HepG2 (cell line): Measurements from ENCODE around the gene TTF2. TPM values are rescaled to one million over a fixed set of nuclear protein-coding genes. Genes with fewer than 3 reads are reported as not detected.

Experiments
- AGO1 ChIP-seq: fragments of 200-400 bp; formaldehyde crosslinking; IDR thresholded peaks from 2 replicates; pipeline ENCODE4 v1.6.1; 2017; ENCODE audit warnings: mild to moderate bottlenecking, low read depth, low read length, moderate library complexity; ENCODE audit not compliant: poor library complexity, severe bottlenecking
- CEBPG ChIP-seq: IDR thresholded peaks from 2 replicates; pipeline ENCODE4 v1.6.1; 2016
- HMGA1 ChIP-seq: sonication (generic); formaldehyde crosslinking; conservative IDR thresholded peaks from 2 replicates; pipeline ENCODE4 v1.4.0; 2020; ENCODE audit warnings: missing genetic modification reagents
- KDM5A ChIP-seq: fragments of 200-600 bp; sonication (generic); IDR thresholded peaks from 2 replicates; pipeline ENCODE4 v1.7.0; 2018; ENCODE audit warnings: antibody characterized with exemption, mild to moderate bottlenecking, low read length, borderline replicate concordance
- KLF11 ChIP-seq: IDR thresholded peaks from 2 replicates; pipeline ENCODE4 v1.6.1; 2016; ENCODE audit warnings: missing compliant biosample characterization
- KMT2A ChIP-seq: sonication (generic); formaldehyde crosslinking; IDR thresholded peaks from 2 replicates; pipeline ENCODE4 v1.4.0; 2020; ENCODE audit warnings: missing genetic modification reagents
- MEIS1 ChIP-seq: sonication (generic); formaldehyde crosslinking; IDR thresholded peaks from 2 replicates; pipeline ENCODE4 v1.9.0; 2021; ENCODE audit warnings: mild to moderate bottlenecking, missing genetic modification reagents, moderate library complexity, borderline replicate concordance
- MTF1 ChIP-seq: sonication (generic); formaldehyde crosslinking; IDR thresholded peaks from 2 replicates; pipeline ENCODE4 v1.5.0; 2020; ENCODE audit warnings: missing genetic modification reagents
- PHB2 ChIP-seq: fragments of 450-650 bp; IDR thresholded peaks from 2 replicates; pipeline ENCODE4 v1.6.1; 2018; ENCODE audit not compliant: partially characterized antibody
- PHF5A ChIP-seq: IDR thresholded peaks from one replicate; pipeline ENCODE4 v1.6.1; 2018; ENCODE audit warnings: low read depth, missing genetic modification reagents; ENCODE audit not compliant: unreplicated experiment
- RBAK ChIP-seq: sonication (generic); formaldehyde crosslinking; IDR thresholded peaks from 2 replicates; pipeline ENCODE4 v1.5.1; 2020; ENCODE audit warnings: mild to moderate bottlenecking, missing genetic modification reagents
- RCOR2 ChIP-seq: IDR thresholded peaks from 2 replicates; pipeline ENCODE4 v1.6.1; 2016; ENCODE audit warnings: missing biosample characterization, missing genetic modification reagents
- SMYD3 ChIP-seq: sonication (generic); formaldehyde crosslinking; IDR thresholded peaks from 2 replicates; pipeline ENCODE4 v1.8.1; 2023; ENCODE audit warnings: mild to moderate bottlenecking, missing genetic modification reagents
- TAF1 ChIP-seq: sonication (generic); formaldehyde crosslinking; IDR thresholded peaks from 2 replicates; pipeline ENCODE4 v1.4.0; 2020; ENCODE audit warnings: missing genetic modification reagents
- YY1 ChIP-seq: IDR thresholded peaks from 2 replicates; pipeline ENCODE4 v1.6.1; 2011; ENCODE audit warnings: low read length, low read depth, moderate library complexity, mild to moderate bottlenecking; ENCODE audit not compliant: insufficient read depth, insufficient replicate concordance
- ZFP90 ChIP-seq: sonication (generic); formaldehyde crosslinking; IDR thresholded peaks from 2 replicates; pipeline ENCODE4 v1.8.0; 2022; ENCODE audit warnings: missing genetic modification reagents, mild to moderate bottlenecking, inconsistent platforms, borderline replicate concordance
- ZNF274 ChIP-seq: sonication (generic); formaldehyde crosslinking; IDR thresholded peaks from 2 replicates; pipeline ENCODE4 v1.5.1; 2020; ENCODE audit warnings: mild to moderate bottlenecking, missing genetic modification reagents
- ZNF432 ChIP-seq: sonication (generic); formaldehyde crosslinking; IDR thresholded peaks from 2 replicates; pipeline ENCODE4 v1.5.0; 2020; ENCODE audit warnings: missing genetic modification reagents, mild to moderate bottlenecking, borderline replicate concordance
- ZNF501 ChIP-seq: sonication (generic); formaldehyde crosslinking; IDR thresholded peaks from 2 replicates; pipeline ENCODE4 v1.5.1; 2020; ENCODE audit warnings: mild to moderate bottlenecking, moderate library complexity, missing genetic modification reagents
- ZNF703 ChIP-seq: sonication (generic); formaldehyde crosslinking; IDR thresholded peaks from 2 replicates; pipeline ENCODE4 v1.5.1; 2020; ENCODE audit warnings: missing genetic modification reagents, mild to moderate bottlenecking, moderate library complexity, borderline replicate concordance
- ZNF776 ChIP-seq: sonication (generic); formaldehyde crosslinking; IDR thresholded peaks from 2 replicates; pipeline ENCODE4 v1.4.0; 2020; ENCODE audit warnings: mild to moderate bottlenecking, missing genetic modification reagents
- ZNF788 ChIP-seq: sonication (generic); formaldehyde crosslinking; IDR thresholded peaks from 2 replicates; pipeline ENCODE4 v1.5.0; 2020; ENCODE audit warnings: mild to moderate bottlenecking, missing genetic modification reagents, borderline replicate concordance
- ZNF83 ChIP-seq: sonication (generic); formaldehyde crosslinking; IDR thresholded peaks from 2 replicates; pipeline ENCODE4 v1.4.0; 2020; ENCODE audit warnings: missing genetic modification reagents, mild to moderate bottlenecking, borderline replicate concordance
- polyA plus RNA-seq, 8 experiments: library from polyadenylated mRNA; depleted of rRNA in 3 of 8; stranded (reverse) in 7 of 8; unstranded in 1 of 8; fragments of >200 nt; fragmentation: Illumina TruSeq in 4 of 8; extraction: Trizol in 4 of 8; gene quantifications; 2 replicates each; pipeline versions ENCODE4 v1.2.1 to v1.2.3, GENCODE V29; 2011 to 2016; ENCODE audit warnings: low read depth in 4 of 8, missing spikeins in 1 of 8, mixed read lengths in 1 of 8; ENCODE audit not compliant: insufficient read depth in 1 of 8
- total RNA-seq, 5 experiments: library from RNA; depleted of rRNA; stranded (reverse); fragments of >200 nt; fragmentation: Illumina TruSeq; extraction: Trizol; gene quantifications; 2 replicates each; pipeline ENCODE4 v1.2.3, GENCODE V29; 2016; ENCODE audit warnings: low read depth in 1 of 5
- TF ChIP-seq, protein P1 (sequence below): sonication (generic); formaldehyde crosslinking; IDR thresholded peaks from 2 replicates; pipeline ENCODE4 v1.4.0; 2020; ENCODE audit warnings: missing genetic modification reagents, borderline replicate concordance
- TF ChIP-seq, protein P2 (sequence below): sonication (generic); formaldehyde crosslinking; IDR thresholded peaks from 2 replicates; pipeline ENCODE4 v1.8.0; 2022; ENCODE audit warnings: missing genetic modification reagents, mild to moderate bottlenecking, inconsistent platforms, borderline replicate concordance
- TF ChIP-seq, protein P3 (sequence below): sonication (generic); formaldehyde crosslinking; IDR thresholded peaks from 2 replicates; pipeline ENCODE4 v1.8.1; 2023; ENCODE audit warnings: mild to moderate bottlenecking, missing genetic modification reagents, borderline replicate concordance

TTF2 gene
- total and polyA plus RNA-seq, 2 of the 13 experiments (the other 11 are each of a cell fraction or from before 2014, with no cell fraction given), result 12.8 to 48.9 TPM

DNA sequence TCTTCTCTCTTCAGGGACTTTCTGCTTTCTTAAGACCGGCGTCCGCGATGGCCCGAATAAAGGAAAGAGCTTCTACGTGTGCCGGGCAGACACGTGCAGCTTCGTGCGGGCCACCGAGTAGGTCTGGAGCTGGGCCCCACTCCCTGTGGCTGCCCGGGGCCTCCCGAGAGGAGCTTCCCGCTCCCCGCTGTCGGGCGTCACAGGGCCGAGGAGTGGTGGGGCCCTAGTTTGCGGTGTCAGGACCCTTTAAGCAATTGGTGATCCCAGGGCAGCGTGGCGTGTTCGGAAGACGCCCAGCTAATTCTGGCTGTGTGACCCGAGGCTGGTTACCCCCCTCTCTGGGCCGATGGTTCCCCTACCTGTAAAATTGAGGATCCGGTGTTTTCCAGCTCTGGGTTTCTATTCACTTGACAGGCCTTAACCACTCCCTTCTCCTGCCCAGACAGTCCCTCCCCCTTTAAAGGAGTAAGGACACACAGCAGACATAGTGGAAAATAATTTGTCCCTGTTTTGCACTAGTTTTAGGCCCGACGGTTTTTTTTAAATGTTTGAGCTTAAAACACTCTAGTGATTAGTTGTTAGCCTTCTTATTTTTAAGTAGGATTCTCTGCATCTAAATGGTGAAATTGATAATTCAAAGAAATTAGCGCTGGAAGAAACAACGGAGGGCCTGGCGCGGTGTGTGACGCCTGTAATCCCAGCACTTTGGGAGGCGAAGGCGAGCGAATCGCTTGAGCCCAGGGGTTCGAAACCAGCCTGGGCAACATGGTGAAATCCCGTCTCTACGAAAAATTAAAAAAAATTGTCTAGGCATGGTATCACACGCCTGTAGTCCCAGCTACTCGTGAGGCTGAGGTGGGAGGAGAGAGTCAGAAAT is 553 bp downstream of the TTF2 start (continued):
- TF ChIP-seq ZNF501 (CRISPR knock-in tag) (no peak; the same call in 1 of the 2 replicates), RBAK (CRISPR knock-in tag) (no peak), ZNF788 (CRISPR knock-in tag) (no peak), AGO1 (no peak), ZNF83 (no peak), CEBPG (no peak), ZNF432 (CRISPR knock-in tag) (no peak), HMGA1 (CRISPR knock-in tag) (no peak), SMYD3 (no peak), ZNF274 (CRISPR knock-in tag) (no peak), MTF1 (CRISPR knock-in tag) (no peak; the same call in 1 of the 2 replicates), PHF5A (CRISPR knock-in tag) (no peak), YY1 (no peak), ZFP90 (CRISPR knock-in tag) (no peak), ZNF776 (CRISPR knock-in tag) (no peak), KDM5A (peak; percentile 24; the same call in 1 of the 2 replicates), KMT2A (CRISPR knock-in tag) (no peak), TAF1 (CRISPR knock-in tag) (no peak), ZNF703 (peak; percentile 27; the same call in 1 of the 2 replicates), MEIS1 (no peak), RCOR2 (CRISPR knock-in tag) (no peak), KLF11 (CRISPR knock-in tag) (no peak), PHB2 (no peak)
- TF ChIP-seq, protein P1, sequence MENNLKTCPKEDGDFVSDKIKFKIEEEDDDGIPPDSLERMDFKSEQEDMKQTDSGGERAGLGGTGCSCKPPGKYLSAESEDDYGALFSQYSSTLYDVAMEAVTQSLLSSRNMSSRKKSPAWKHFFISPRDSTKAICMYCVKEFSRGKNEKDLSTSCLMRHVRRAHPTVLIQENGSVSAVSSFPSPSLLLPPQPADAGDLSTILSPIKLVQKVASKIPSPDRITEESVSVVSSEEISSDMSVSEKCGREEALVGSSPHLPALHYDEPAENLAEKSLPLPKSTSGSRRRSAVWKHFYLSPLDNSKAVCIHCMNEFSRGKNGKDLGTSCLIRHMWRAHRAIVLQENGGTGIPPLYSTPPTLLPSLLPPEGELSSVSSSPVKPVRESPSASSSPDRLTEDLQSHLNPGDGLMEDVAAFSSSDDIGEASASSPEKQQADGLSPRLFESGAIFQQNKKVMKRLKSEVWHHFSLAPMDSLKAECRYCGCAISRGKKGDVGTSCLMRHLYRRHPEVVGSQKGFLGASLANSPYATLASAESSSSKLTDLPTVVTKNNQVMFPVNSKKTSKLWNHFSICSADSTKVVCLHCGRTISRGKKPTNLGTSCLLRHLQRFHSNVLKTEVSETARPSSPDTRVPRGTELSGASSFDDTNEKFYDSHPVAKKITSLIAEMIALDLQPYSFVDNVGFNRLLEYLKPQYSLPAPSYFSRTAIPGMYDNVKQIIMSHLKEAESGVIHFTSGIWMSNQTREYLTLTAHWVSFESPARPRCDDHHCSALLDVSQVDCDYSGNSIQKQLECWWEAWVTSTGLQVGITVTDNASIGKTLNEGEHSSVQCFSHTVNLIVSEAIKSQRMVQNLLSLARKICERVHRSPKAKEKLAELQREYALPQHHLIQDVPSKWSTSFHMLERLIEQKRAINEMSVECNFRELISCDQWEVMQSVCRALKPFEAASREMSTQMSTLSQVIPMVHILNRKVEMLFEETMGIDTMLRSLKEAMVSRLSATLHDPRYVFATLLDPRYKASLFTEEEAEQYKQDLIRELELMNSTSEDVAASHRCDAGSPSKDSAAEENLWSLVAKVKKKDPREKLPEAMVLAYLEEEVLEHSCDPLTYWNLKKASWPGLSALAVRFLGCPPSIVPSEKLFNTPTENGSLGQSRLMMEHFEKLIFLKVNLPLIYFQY (CRISPR knock-in tag), result no peak
- TF ChIP-seq, protein P2, sequence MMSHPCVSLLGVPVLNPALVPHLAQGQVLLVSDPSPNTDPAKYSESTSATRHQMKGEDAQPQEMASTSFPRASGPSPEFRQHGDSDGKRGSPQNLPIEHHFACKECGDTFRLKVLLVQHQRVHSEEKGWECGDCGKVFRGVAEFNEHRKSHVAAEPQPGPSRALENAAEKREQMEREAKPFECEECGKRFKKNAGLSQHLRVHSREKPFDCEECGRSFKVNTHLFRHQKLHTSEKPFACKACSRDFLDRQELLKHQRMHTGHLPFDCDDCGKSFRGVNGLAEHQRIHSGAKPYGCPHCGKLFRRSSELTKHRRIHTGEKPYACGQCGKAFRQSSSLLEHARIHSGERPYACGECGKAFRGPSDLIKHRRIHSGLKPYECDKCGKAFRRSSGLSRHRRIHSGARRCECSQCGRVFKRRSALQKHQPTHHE (CRISPR knock-in tag), result no peak
- TF ChIP-seq, protein P3, sequence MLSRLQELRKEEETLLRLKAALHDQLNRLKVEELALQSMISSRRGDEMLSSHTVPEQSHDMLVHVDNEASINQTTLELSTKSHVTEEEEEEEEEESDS, result no peak
